Measurements from ENCODE around the gene LHFPL6.

GRCh38 chr13:39580881-39581575, 22.0 kb downstream of the LHFPL6 start:
- TF ChIP-seq CTCF (IDR thresholded peaks at IDR 0.05; ENCODE audit: borderline replicate concordance, extremely low read depth, low read length, poor library complexity, severe bottlenecking) (no peak), EZH2 (IDR thresholded peaks at IDR 0.05; ENCODE audit: borderline replicate concordance, low read depth, low read length, severe bottlenecking) (no peak)
